RKO (cell line): ENCODE results near the gene AGFG2.
"Not testable (repeated sequence)": the region's sequence is repeated elsewhere in the genome, so short reads cannot be mapped to it uniquely, and the experiment has no call there.

ENCODE experiments used
- DNase-seq: peaks from one replicate; pipeline ENCODE4 v3.0.0-alpha.2; 2016; ENCODE audit warnings: low spot score

AGFG2 gene

GRCh38 chr7:100552532-100552931, 13.5 kb downstream of the AGFG2 start:
- DNase-seq: no peak

- no peak for DNase-seq
Measured at GRCh38 chr7:100553032-100553431, 14.0 kb downstream of the AGFG2 start.

GRCh38 chr7:100555701-100556100, 16.7 kb downstream of the AGFG2 start:
- DNase-seq: no peak

GRCh38 chr7:100556541-100556940, 17.5 kb downstream of the AGFG2 start:
- no peak for DNase-seq

GRCh38 chr7:100559127-100559526, 20.1 kb downstream of the AGFG2 start:
- DNase-seq: no peak

- DNase-seq: no peak
Measured at GRCh38 chr7:100561491-100562194, 22.6 kb downstream of the AGFG2 start.

GRCh38 chr7:100562195-100563099, 23.4 kb downstream of the AGFG2 start:
- no peak for DNase-seq

GRCh38 chr7:100563100-100563564, 24.1 kb downstream of the AGFG2 start:
- no peak for DNase-seq

GRCh38 chr7:100563809-100564400, 24.9 kb downstream of the AGFG2 start:
- peak; percentile 76 for DNase-seq

GRCh38 chr7:100564405-100564804, 25.4 kb downstream of the AGFG2 start:
- DNase-seq: not testable (repeated sequence)

- DNase-seq: no peak
Measured at GRCh38 chr7:100565133-100565571, 26.1 kb downstream of the AGFG2 start.

GRCh38 chr7:100566018-100566531, 27.1 kb downstream of the AGFG2 start:
- DNase-seq: no peak

GRCh38 chr7:100567031-100567730, 28.2 kb downstream of the AGFG2 start:
- no peak for DNase-seq

GRCh38 chr7:100567751-100568175, 28.8 kb downstream of the AGFG2 start:
- DNase-seq: no peak

- DNase-seq: no peak
Measured at GRCh38 chr7:100568176-100568895, 29.3 kb downstream of the AGFG2 start.

GRCh38 chr7:100568896-100569844, 30.2 kb downstream of the AGFG2 start:
- no peak for DNase-seq

- DNase-seq: no peak
Measured at GRCh38 chr7:100570954-100571828, 32.2 kb downstream of the AGFG2 start.

GRCh38 chr7:100571829-100572116, 32.8 kb downstream of the AGFG2 start:
- DNase-seq: no peak
